NCI-H1436 treated with DMSO at 0.1 percent for 48 hours (cell line): ENCODE measurements around the gene MFAP2.
"Not testable (repeated sequence)": the region's sequence is repeated elsewhere in the genome, so short reads cannot be mapped to it uniquely, and the experiment has no call there.

Source experiments
- DNase-seq: peaks from one replicate; lab custom pipeline; 2025; lab: John Stamatoyannopoulos, UW

Gene MFAP2

GRCh38 chr1:16979475-16980327 is 719 bp downstream of the MFAP2 start:
- DNase-seq = no peak

- no peak for DNase-seq
Measured at GRCh38 chr1:16978567-16979474, 1.6 kb downstream of the MFAP2 start.

- DNase-seq = no peak
Measured at GRCh38 chr1:16978139-16978538, 2.3 kb downstream of the MFAP2 start.

- no peak for DNase-seq
Measured at GRCh38 chr1:16977377-16977776, 3.0 kb downstream of the MFAP2 start.

- no peak for DNase-seq
Measured at GRCh38 chr1:16976966-16977365, 3.5 kb downstream of the MFAP2 start.

- DNase-seq = no peak
Measured at GRCh38 chr1:16975838-16976237, 4.6 kb downstream of the MFAP2 start.

GRCh38 chr1:16975211-16975610 is 5.2 kb downstream of the MFAP2 start:
- no peak for DNase-seq

GRCh38 chr1:16973215-16973614 is 7.2 kb downstream of the MFAP2 start:
- DNase-seq = no peak

- no peak for DNase-seq
Measured at GRCh38 chr1:16972189-16972895, 8.1 kb downstream of the MFAP2 start.

GRCh38 chr1:16971341-16972188 is 8.9 kb downstream of the MFAP2 start:
- DNase-seq = no peak

- DNase-seq = no peak
Measured at GRCh38 chr1:16970132-16970910, 10.1 kb downstream of the MFAP2 start.

- no peak for DNase-seq
Measured at GRCh38 chr1:16969651-16970050, 10.8 kb downstream of the MFAP2 start.

GRCh38 chr1:16969057-16969611 is 11.3 kb downstream of the MFAP2 start:
- DNase-seq = no peak

GRCh38 chr1:16968372-16968771 is 12.0 kb downstream of the MFAP2 start:
- no peak for DNase-seq

GRCh38 chr1:16967962-16968361 is 12.5 kb downstream of the MFAP2 start:
- no peak for DNase-seq

GRCh38 chr1:16967095-16967575 is 13.3 kb downstream of the MFAP2 start:
- no peak for DNase-seq

- DNase-seq = no peak
Measured at GRCh38 chr1:16966282-16966681, 14.1 kb downstream of the MFAP2 start.

GRCh38 chr1:16965486-16966067 is 14.8 kb downstream of the MFAP2 start:
- DNase-seq = no peak

GRCh38 chr1:16964169-16964568 is 16.3 kb downstream of the MFAP2 start:
- not testable (repeated sequence) for DNase-seq
